ENCODE measurements around the gene ARHGAP42.

DNA sequence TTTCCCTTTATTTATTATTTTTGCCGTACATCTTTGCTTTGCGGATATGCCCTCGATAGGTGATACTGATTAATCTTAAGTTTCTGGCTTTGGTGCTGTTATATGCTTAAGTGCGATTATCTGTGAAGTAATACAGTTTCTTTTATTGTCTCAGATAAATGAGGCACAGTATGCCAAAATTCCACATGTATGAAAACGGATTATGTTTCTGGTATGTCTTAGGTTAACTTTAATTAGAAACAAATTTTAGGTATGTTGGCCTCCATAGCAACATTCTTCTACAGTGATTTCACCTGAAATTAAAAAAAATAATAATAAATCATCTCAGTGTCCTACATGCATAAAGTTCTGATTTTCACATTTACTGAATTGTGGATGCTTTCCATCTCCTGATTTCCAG lies 119.2 kb downstream of the ARHGAP42 start:
- TF ChIP-seq, protein P1, sequence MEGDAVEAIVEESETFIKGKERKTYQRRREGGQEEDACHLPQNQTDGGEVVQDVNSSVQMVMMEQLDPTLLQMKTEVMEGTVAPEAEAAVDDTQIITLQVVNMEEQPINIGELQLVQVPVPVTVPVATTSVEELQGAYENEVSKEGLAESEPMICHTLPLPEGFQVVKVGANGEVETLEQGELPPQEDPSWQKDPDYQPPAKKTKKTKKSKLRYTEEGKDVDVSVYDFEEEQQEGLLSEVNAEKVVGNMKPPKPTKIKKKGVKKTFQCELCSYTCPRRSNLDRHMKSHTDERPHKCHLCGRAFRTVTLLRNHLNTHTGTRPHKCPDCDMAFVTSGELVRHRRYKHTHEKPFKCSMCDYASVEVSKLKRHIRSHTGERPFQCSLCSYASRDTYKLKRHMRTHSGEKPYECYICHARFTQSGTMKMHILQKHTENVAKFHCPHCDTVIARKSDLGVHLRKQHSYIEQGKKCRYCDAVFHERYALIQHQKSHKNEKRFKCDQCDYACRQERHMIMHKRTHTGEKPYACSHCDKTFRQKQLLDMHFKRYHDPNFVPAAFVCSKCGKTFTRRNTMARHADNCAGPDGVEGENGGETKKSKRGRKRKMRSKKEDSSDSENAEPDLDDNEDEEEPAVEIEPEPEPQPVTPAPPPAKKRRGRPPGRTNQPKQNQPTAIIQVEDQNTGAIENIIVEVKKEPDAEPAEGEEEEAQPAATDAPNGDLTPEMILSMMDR (IDR thresholded peaks at IDR 0.05) = no peak
- TF ChIP-seq POLR2A (IDR thresholded peaks at IDR 0.05) = no peak
